Measurements from ENCODE around the gene ZNF132.

DNA sequence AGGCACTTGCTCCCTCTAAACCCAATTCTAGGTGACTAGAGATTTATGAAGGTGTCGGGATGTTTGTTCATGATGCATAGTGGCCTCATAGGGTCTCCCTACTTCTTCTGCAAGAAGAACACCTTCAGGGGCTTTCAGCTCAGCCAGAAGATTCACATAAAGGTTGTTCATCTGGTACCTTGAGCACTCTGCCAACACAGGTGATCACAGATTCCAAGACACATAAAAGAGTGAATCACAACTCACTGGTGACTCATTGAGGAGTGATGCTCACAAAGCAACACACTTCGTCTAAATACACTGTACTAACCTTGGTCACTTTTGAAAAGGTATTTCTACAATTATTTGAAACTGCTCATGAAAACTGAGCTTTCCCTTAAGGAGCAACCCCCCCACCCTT is 20.1 kb upstream of the ZNF132 start:
- TF ChIP-seq, protein P1, sequence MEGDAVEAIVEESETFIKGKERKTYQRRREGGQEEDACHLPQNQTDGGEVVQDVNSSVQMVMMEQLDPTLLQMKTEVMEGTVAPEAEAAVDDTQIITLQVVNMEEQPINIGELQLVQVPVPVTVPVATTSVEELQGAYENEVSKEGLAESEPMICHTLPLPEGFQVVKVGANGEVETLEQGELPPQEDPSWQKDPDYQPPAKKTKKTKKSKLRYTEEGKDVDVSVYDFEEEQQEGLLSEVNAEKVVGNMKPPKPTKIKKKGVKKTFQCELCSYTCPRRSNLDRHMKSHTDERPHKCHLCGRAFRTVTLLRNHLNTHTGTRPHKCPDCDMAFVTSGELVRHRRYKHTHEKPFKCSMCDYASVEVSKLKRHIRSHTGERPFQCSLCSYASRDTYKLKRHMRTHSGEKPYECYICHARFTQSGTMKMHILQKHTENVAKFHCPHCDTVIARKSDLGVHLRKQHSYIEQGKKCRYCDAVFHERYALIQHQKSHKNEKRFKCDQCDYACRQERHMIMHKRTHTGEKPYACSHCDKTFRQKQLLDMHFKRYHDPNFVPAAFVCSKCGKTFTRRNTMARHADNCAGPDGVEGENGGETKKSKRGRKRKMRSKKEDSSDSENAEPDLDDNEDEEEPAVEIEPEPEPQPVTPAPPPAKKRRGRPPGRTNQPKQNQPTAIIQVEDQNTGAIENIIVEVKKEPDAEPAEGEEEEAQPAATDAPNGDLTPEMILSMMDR (IDR thresholded peaks at IDR 0.05): no peak
- TF ChIP-seq POLR2A (IDR thresholded peaks at IDR 0.05): no peak

All from body of pancreas (tissue), 4 donors.